A549 (cell line): Measurements from ENCODE around the gene ALAD. TPM values are rescaled to one million over a fixed set of nuclear protein-coding genes. Genes with fewer than 3 reads are reported as not detected.

Experiments
- ATAC-seq, 2 experiments: fragments of 200-7000 bp in 1 of 2; fragments of >200 bp in 1 of 2; cut with Nextera tagmentation in 1 of 2; cut with Tn5 transposase in 1 of 2; 3 replicates each; pipeline versions ENCODE4 v1.8.0 to v1.9.1; 2018 to 2020; ENCODE audit warnings: mild to moderate bottlenecking in 1 of 2, moderate library complexity in 1 of 2
- CTCF ChIA-PET: fragments of 300-600 bp; sonication (Branson Sonifier 250); formaldehyde crosslinking; extraction: SDS; loops from one replicate; lab custom pipeline; 2021; ENCODE audit warnings: antibody characterized with exemption, inconsistent platforms; lab: Yijun Ruan, JAX
- POLR2A ChIA-PET: fragments of 350-600 bp; formaldehyde crosslinking; extraction: SDS; loops from one replicate; lab custom pipeline; 2021; ENCODE audit warnings: antibody characterized with exemption, inconsistent platforms; lab: Yijun Ruan, JAX
- DNase-seq, 2 experiments: peaks; one replicate each; pipeline versions ENCODE4 v3.0.0 to v3.0.0-alpha.2; 2011 to 2016; ENCODE audit warnings: low read depth in 1 of 2, low spot score in 1 of 2
- FAIRE-seq: peaks from 2 replicates; lab custom pipeline; 2011; peaks lifted over from hg19 to GRCh38; lab: Jason Lieb, UNC
- H3K27ac ChIP-seq, 2 experiments: fragments of >200 bp; sonication (Bioruptor Twin); formaldehyde crosslinking; 3 replicates each; pipeline ENCODE4 v1.5.1; 2016 to 2017
- H3K4me1 ChIP-seq: fragments of >200 bp; sonication (Bioruptor Twin); formaldehyde crosslinking; 3 replicates; pipeline ENCODE4 v1.6.1; 2016
- H3K4me2 ChIP-seq: fragments of >200 bp; sonication (Bioruptor Twin); formaldehyde crosslinking; 3 replicates; pipeline ENCODE4 v1.6.1; 2016
- H3K4me3 ChIP-seq: fragments of >200 bp; sonication (Bioruptor Twin); formaldehyde crosslinking; 3 replicates; pipeline ENCODE4 v1.5.1; 2016
- H3K9me3 ChIP-seq: fragments of >200 bp; sonication (Bioruptor Twin); formaldehyde crosslinking; 3 replicates; pipeline ENCODE4 v1.6.1; 2016
- BCL3 ChIP-seq: fragments of >200 bp; sonication (Bioruptor Twin); formaldehyde crosslinking; IDR thresholded peaks from 3 replicates; pipeline ENCODE4 v1.6.1; 2016
- CEBPB ChIP-seq, 2 experiments: fragments of >200 bp in 1 of 2; sonication (Bioruptor Twin) in 1 of 2; formaldehyde crosslinking in 1 of 2; IDR thresholded peaks; 2 replicates each; pipeline ENCODE4 v1.6.1; 2012 to 2016
- CHD4 ChIP-seq: fragments of 200-600 bp; sonication (generic); IDR thresholded peaks from 2 replicates; pipeline ENCODE4 v1.6.1; 2016; ENCODE audit warnings: antibody characterized with exemption, mild to moderate bottlenecking, borderline replicate concordance
- CTCF ChIP-seq: fragments of >200 bp; sonication (Bioruptor Twin); formaldehyde crosslinking; IDR thresholded peaks from 3 replicates; pipeline ENCODE4 v1.5.1; 2016
- EHMT2 ChIP-seq: fragments of 200-600 bp; sonication (generic); IDR thresholded peaks from 2 replicates; pipeline ENCODE4 v1.6.1; 2016; ENCODE audit warnings: antibody characterized with exemption, low read depth, mild to moderate bottlenecking, moderate library complexity
- EP300 ChIP-seq, 2 experiments: fragments of >200 bp; sonication (Bioruptor Twin); formaldehyde crosslinking; IDR thresholded peaks; 2 replicates in 1 of 2; 3 replicates in 1 of 2; pipeline ENCODE4 v1.6.1; 2016 to 2017
- ESRRA ChIP-seq: fragments of 150-350 bp; IDR thresholded peaks from 2 replicates; pipeline ENCODE4 v1.6.1; 2014; ENCODE audit warnings: mild to moderate bottlenecking, low read length, borderline replicate concordance
- HEYL ChIP-seq: fragments of 250-450 bp; sonication (Bioruptor Pico); IDR thresholded peaks from 2 replicates; pipeline ENCODE4 v1.8.0; 2021; ENCODE audit warnings: mild to moderate bottlenecking, moderate library complexity
- HOXB13 ChIP-seq: fragments of 250-450 bp; sonication (Bioruptor Pico); IDR thresholded peaks from 2 replicates; pipeline ENCODE4 v1.5.0; 2020; ENCODE audit warnings: low read depth, mild to moderate bottlenecking, moderate library complexity
- JUNB ChIP-seq: fragments of >200 bp; sonication (Bioruptor Twin); formaldehyde crosslinking; IDR thresholded peaks from 2 replicates; pipeline ENCODE4 v1.6.1; 2016
- KDM5A ChIP-seq: fragments of 200-600 bp; sonication (generic); IDR thresholded peaks from 2 replicates; pipeline ENCODE4 v1.6.1; 2016; ENCODE audit warnings: antibody characterized with exemption, mild to moderate bottlenecking
- POLR2A ChIP-seq: IDR thresholded peaks from 2 replicates; pipeline ENCODE4 v1.6.1; 2012; ENCODE audit warnings: mild to moderate bottlenecking, low read length
- POLR2AphosphoS2 ChIP-seq: conservative IDR thresholded peaks from 2 replicates; pipeline ENCODE4 v1.6.1; 2012; ENCODE audit warnings: low read length, improper control_type of control experiment, inconsistent platforms
- RARB ChIP-seq: fragments of 250-450 bp; sonication (Bioruptor Pico); IDR thresholded peaks from 2 replicates; pipeline ENCODE4 v1.8.0; 2021; ENCODE audit warnings: mild to moderate bottlenecking, moderate library complexity
- RNF2 ChIP-seq: fragments of 200-600 bp; sonication (generic); IDR thresholded peaks from 2 replicates; pipeline ENCODE4 v1.6.1; 2016; ENCODE audit warnings: low read depth, mild to moderate bottlenecking, antibody characterized with exemption, moderate library complexity, borderline replicate concordance
- SREBF2 ChIP-seq: fragments of 450-650 bp; IDR thresholded peaks from 2 replicates; pipeline ENCODE4 v1.6.1; 2014; ENCODE audit warnings: mild to moderate bottlenecking, moderate library complexity
- TP53 ChIP-seq: fragments of 250-450 bp; sonication (Bioruptor Pico); IDR thresholded peaks from 2 replicates; pipeline ENCODE4 v1.5.0; 2021; ENCODE audit warnings: mild to moderate bottlenecking, moderate library complexity
- USF2 ChIP-seq: fragments of 450-650 bp; IDR thresholded peaks from 2 replicates; pipeline ENCODE4 v1.6.1; 2014; ENCODE audit warnings: antibody characterized with exemption
- ZC3H11A ChIP-seq: fragments of 450-650 bp; IDR thresholded peaks from 2 replicates; pipeline ENCODE4 v1.6.1; 2014; ENCODE audit warnings: antibody characterized with exemption, mild to moderate bottlenecking
- ZFP36 ChIP-seq: fragments of 450-650 bp; IDR thresholded peaks from 2 replicates; pipeline ENCODE4 v1.6.1; 2014; ENCODE audit warnings: borderline replicate concordance; ENCODE audit not compliant: partially characterized antibody
- WGBS: methylation state at CpG from one replicate; pipeline ENCODE4 v1.1.6; 2017; ENCODE audit errors: missing lambda C conversion rate; 5-methylcytosine and 5-hydroxymethylcytosine counted together
- polyA plus RNA-seq, 4 experiments: library from polyadenylated mRNA; depleted of rRNA in 3 of 4; stranded (reverse); fragments of >200 nt; fragmentation: RNase III in 1 of 4; extraction: RNeasy Plus Mini Kit Qiagen cat#74134 plus additional on column Dnase treatment in 1 of 4; gene quantifications; 2 replicates in 3 of 4; 3 replicates in 1 of 4; pipeline ENCODE4 v1.2.3, GENCODE V29; 2011 to 2017

ALAD gene
- polyA plus RNA-seq, 2 of the 4 experiments (the other 2 are of a cell fraction): 5.7 to 18.5 TPM

GRCh38 chr9:113372059-113372458 is 29.0 kb downstream of the ALAD start:
- 89% methylated on average over 5 of the region's 5 CpGs for WGBS
- Histone ChIP-seq H3K27ac (no peak overlapping the region), H3K4me3 (no peak overlapping the region), H3K4me1 (no peaks in the 10 kb centered on the region; the same call in 1 of the 3 replicates), H3K4me2 (no peak overlapping the region), H3K9me3 (no peaks in the 10 kb centered on the region)
- no peak for TF ChIP-seq EP300 (IDR thresholded peaks at IDR 0.05)
- TF ChIP-seq USF2: no peak
- no peak for TF ChIP-seq CTCF
- no peak for TF ChIP-seq EHMT2
- no peak for TF ChIP-seq TP53 (CRISPR knock-in tag)
- 0 out of 2 replicates have a peak, but pooled peaks have one; percentile 6 for TF ChIP-seq POLR2A
- no peak for TF ChIP-seq ESRRA
- TF ChIP-seq HEYL: no peak
- CTCF ChIA-PET: interaction anchor here (0.7 to 1.3 kb wide), 2 partner anchors 9 to 35 kb away, joined by 3 to 4 read pairs; no protein-coding TSS in a partner anchor
- FAIRE-seq (no peak), DNase-seq (no peak), ATAC-seq (no peak)
- POLR2A ChIA-PET: no interaction called here

- WGBS: 79% methylated on average over 8 of the region's 8 CpGs
- no peak overlapping the region for H3K4me2 ChIP-seq
- ChIA-PET CTCF (interaction anchor here (1.1 to 1.4 kb wide), 3 partner anchors 17 to 285 kb away, joined by 3 read pairs; no protein-coding TSS in a partner anchor), POLR2A (no interaction called here)
- no peaks in the 10 kb centered on the region; the same call in 1 of the 3 replicates for H3K4me1 ChIP-seq
- no peaks in the 10 kb centered on the region for H3K9me3 ChIP-seq
- H3K4me3 ChIP-seq: no peak overlapping the region
- H3K27ac ChIP-seq: no peak overlapping the region
- FAIRE-seq (no peak), ATAC-seq (no peak), DNase-seq (no peak)
- no peak for TF ChIP-seq CHD4
Observed at GRCh38 chr9:113370806-113371325, 30.2 kb downstream of the ALAD start.

- no peak overlapping the region for H3K27ac ChIP-seq
- H3K4me3 ChIP-seq: no peak overlapping the region
- no peak overlapping the region for H3K4me2 ChIP-seq
- ChIA-PET CTCF (interaction anchor here (1.2 kb wide), 1 partner anchor 18 kb away, joined by 3 read pairs; no protein-coding TSS in a partner anchor), POLR2A (no interaction called here)
- FAIRE-seq: no peak
- no peaks in the 10 kb centered on the region for H3K9me3 ChIP-seq
- DNase-seq: no peak
- ATAC-seq: no peak
- TF ChIP-seq HOXB13 (CRISPR knock-in tag): no peak
- no peak for TF ChIP-seq RNF2
- TF ChIP-seq TP53 (CRISPR knock-in tag): no peak
- TF ChIP-seq KDM5A: no peak
- no peak for TF ChIP-seq JUNB
- no peak for TF ChIP-seq CEBPB (IDR thresholded peaks at IDR 0.05)
- no peak for TF ChIP-seq SREBF2
- TF ChIP-seq POLR2AphosphoS2: no peak
- no peak for TF ChIP-seq RARB (CRISPR knock-in tag)
- TF ChIP-seq ZC3H11A: no peak
- TF ChIP-seq HEYL: no peak
- TF ChIP-seq ZFP36: no peak
- TF ChIP-seq BCL3: no peak
- TF ChIP-seq, all 56 proteins: peak for 0
- H3K4me1 ChIP-seq: no peaks in the 10 kb centered on the region
- WGBS: 80% methylated on average over 11 of the region's 11 CpGs
Observed at GRCh38 chr9:113369855-113370140, 31.3 kb downstream of the ALAD start.
